Sigmoid colon (tissue), 4 donors: ENCODE results near the gene ZCCHC14.

Source experiments
- CTCF ChIP-seq, 4 experiments: fragments of 450-650 bp in 3 of 4; fragments of 200-600 bp in 1 of 4; IDR thresholded peaks; one replicate each; pipeline ENCODE4 v1.5.1; 2016 to 2019; ENCODE audit warnings: antibody characterized with exemption in 4 of 4, mild to moderate bottlenecking in 3 of 4, moderate library complexity in 2 of 4
- EP300 ChIP-seq, 4 donors: sonication (generic); formaldehyde crosslinking; IDR thresholded peaks; one replicate each; pipeline ENCODE4 v1.6.1; 2017; ENCODE audit warnings: antibody characterized with exemption in 4 of 4
- POLR2A ChIP-seq, 2 donors: fragments of 450-650 bp; IDR thresholded peaks; one replicate each; pipeline ENCODE4 v1.6.1; 2016; ENCODE audit warnings: antibody characterized with exemption in 2 of 2, mild to moderate bottlenecking in 2 of 2, moderate library complexity in 2 of 2
- POLR2AphosphoS5 ChIP-seq, 4 donors: sonication (generic); formaldehyde crosslinking; IDR thresholded peaks; one replicate each; pipeline ENCODE4 v1.6.1; 2017; ENCODE audit warnings: antibody characterized with exemption in 4 of 4

- TF ChIP-seq POLR2A (IDR thresholded peaks at IDR 0.05) (no peak), CTCF (IDR thresholded peaks at IDR 0.05) (no peak), EP300 (IDR thresholded peaks at IDR 0.05) (no peak), POLR2AphosphoS5 (IDR thresholded peaks at IDR 0.05) (no peak)
These were observed 18.8 kb downstream of the ZCCHC14 start for GRCh38 chr16:87474017-87474416.
